GM10266 (cell line): ENCODE measurements around the gene KCNK15.
A peak's percentile ranks its signal among the peaks of the same experiment; 100 is the strongest.

ENCODE experiments used
- DNase-seq: peaks from one replicate; pipeline ENCODE4 v3.0.0; 2012; ENCODE audit errors: extremely low spot score
- CTCF ChIP-seq: IDR thresholded peaks from 2 replicates; pipeline ENCODE4 v1.5.1; 2012; ENCODE audit warnings: mild to moderate bottlenecking, low read depth; ENCODE audit not compliant: control insufficient read depth, insufficient read depth; ENCODE audit errors: missing control alignments

Gene KCNK15

GRCh38 chr20:44735816-44736169 lies 9.9 kb upstream of the KCNK15 start:
- DNase-seq: no peak
- no peak for TF ChIP-seq CTCF

- no peak for TF ChIP-seq CTCF
- peak; percentile 61 for DNase-seq
Observed at GRCh38 chr20:44736170-44737021, 9.3 kb upstream of the KCNK15 start.

DNA sequence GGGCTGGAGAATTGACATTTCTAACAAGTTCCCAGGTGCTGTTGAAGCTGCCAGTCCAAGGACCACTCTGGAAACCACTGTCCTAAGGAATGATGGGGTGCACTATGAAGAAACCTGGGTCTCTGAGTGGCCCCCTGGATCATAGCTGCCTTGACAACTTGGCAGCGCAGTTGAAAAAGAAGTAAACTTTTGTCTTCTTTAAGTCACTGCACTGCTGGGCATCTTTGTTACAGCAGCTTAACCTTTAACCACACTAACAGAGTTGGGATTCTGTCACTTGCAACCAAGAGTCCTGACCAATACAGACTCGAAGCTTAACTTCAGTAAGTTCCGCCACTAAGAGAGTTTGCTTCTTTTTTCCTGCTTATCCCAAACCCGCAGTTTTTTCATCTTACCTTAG lies 8.5 kb upstream of the KCNK15 start:
- TF ChIP-seq CTCF: no peak
- DNase-seq: no peak

DNA sequence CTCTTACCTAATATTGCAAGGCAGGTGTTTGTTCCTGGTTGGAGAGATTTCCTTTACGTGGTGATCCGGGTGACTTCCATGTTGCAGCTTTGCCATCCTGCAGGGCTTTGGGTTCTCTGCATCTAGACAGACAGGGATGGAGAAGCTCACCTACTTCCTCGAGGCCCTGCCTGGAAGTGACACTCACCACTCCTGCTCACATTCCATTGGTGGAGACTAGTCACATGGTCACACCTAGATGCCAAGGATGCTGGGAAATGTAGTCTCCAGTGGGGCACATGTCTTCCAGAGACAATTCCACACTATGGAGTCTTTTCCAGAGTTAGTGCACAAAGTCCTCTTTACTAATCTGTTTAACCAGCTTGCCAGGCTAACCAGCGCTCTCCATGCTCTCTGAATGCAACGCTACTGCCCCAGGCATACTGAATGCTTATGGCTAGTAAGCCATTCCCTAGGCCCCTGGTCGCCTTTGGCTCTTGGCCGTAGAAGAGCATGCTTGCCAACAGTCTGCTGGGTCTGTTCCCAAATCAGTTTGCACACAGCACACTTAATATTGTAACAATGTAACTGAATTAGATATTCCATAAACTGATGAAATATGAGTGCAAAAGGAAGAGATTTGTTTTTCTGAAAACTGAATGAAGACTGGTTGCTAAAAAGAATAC lies 6.7 kb upstream of the KCNK15 start:
- no peak for TF ChIP-seq CTCF
- DNase-seq: peak; percentile 85

- DNase-seq: no peak
- TF ChIP-seq CTCF: no peak
Observed at GRCh38 chr20:44739942-44740341, 5.7 kb upstream of the KCNK15 start.

DNA sequence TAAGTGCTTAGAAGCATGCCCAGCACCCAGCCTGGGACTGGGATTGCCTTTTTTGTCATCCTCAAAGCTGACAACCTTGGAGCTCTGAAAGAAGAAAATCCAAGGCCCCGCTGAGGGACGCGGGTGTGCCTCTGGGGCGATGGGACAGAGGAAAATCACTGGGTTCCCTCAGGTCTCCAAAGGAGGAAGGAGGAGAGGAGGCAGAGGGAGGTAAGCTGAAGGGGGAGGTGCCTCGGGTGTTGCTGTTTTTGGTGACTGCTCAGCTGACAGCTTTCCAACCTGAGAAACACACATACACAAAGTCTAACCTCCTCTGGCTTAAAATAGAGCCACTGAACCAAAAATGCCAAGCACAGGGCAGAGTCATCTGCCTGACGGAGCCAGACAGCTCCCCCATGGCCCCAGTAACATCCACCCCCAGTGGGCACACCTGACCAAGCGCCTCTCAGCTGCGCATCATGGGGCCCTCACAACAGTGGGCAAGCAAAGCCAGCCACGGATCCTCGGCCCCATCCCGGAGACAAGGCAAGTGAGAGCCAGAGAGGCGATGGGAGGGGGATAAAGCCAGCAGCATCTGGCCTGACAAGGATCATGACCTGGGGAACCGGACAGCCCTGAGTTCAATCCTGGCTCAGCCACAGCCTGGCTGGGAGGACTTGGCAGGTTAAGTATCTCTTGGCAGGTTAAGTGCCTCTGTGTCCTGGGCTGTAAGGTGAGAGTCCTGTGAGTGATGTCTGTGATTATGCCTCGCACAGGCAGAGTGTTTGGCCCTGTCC lies 3.2 kb upstream of the KCNK15 start:
- no peak for DNase-seq
- no peak for TF ChIP-seq CTCF
